GM08714 (cell line): ENCODE data around the gene AGXT.
"Not testable (repeated sequence)": the region's sequence is repeated elsewhere in the genome, so short reads cannot be mapped to it uniquely, and the experiment has no call there.

ENCODE experiments used
- H3K4me3 ChIP-seq: fragments of 200-500 bp; sonication (Bioruptor generic); 2 replicates; pipeline ENCODE4 v1.5.1; 2014; ENCODE audit warnings: mild to moderate bottlenecking, low read length, inconsistent platforms
- ZNF274 ChIP-seq: IDR thresholded peaks from 2 replicates; pipeline ENCODE4 v1.6.1; 2012; ENCODE audit warnings: mild to moderate bottlenecking, low read depth, low read length

The AGXT gene

GRCh38 chr2:240834377-240834975, 34.1 kb upstream of the AGXT start:
- no peak overlapping the region for H3K4me3 ChIP-seq
- no peak for TF ChIP-seq ZNF274

GRCh38 chr2:240835528-240835927, 33.1 kb upstream of the AGXT start:
- H3K4me3 ChIP-seq: no peak overlapping the region
- TF ChIP-seq ZNF274: no peak

GRCh38 chr2:240836781-240837467, 31.7 kb upstream of the AGXT start:
- no peak overlapping the region for H3K4me3 ChIP-seq
- TF ChIP-seq ZNF274: no peak

GRCh38 chr2:240837621-240838020, 31.0 kb upstream of the AGXT start:
- TF ChIP-seq ZNF274: no peak
- H3K4me3 ChIP-seq: no peak overlapping the region

- no peak for TF ChIP-seq ZNF274
Observed at GRCh38 chr2:240839152-240840143, 29.2 kb upstream of the AGXT start.

GRCh38 chr2:240840435-240841060, 28.1 kb upstream of the AGXT start:
- no peak overlapping the region for H3K4me3 ChIP-seq
- TF ChIP-seq ZNF274: no peak

More at GRCh38 chr2:240839152-240840143, 29.2 kb upstream of the AGXT start:
- H3K4me3 ChIP-seq: no peak overlapping the region

GRCh38 chr2:240846309-240846708, 22.3 kb upstream of the AGXT start:
- H3K4me3 ChIP-seq: not testable (repeated sequence)

GRCh38 chr2:240846873-240847595, 21.6 kb upstream of the AGXT start:
- no peak overlapping the region for H3K4me3 ChIP-seq

GRCh38 chr2:240847817-240848216, 20.8 kb upstream of the AGXT start:
- H3K4me3 ChIP-seq: no peak overlapping the region
- no peak for TF ChIP-seq ZNF274

More at GRCh38 chr2:240846873-240847595, 21.6 kb upstream of the AGXT start:
- TF ChIP-seq ZNF274: no peak

GRCh38 chr2:240848900-240849680, 19.5 kb upstream of the AGXT start:
- H3K4me3 ChIP-seq: no peak overlapping the region
- no peak for TF ChIP-seq ZNF274

- H3K4me3 ChIP-seq: no peak overlapping the region
- no peak for TF ChIP-seq ZNF274
Observed at GRCh38 chr2:240850026-240850425, 18.6 kb upstream of the AGXT start.

- TF ChIP-seq ZNF274: no peak
Observed at GRCh38 chr2:240850756-240851077, 17.9 kb upstream of the AGXT start.

More at GRCh38 chr2:240850756-240851077, 17.9 kb upstream of the AGXT start:
- no peak overlapping the region for H3K4me3 ChIP-seq
